ENCODE results near the gene TMEM41A. TPM values are rescaled to one million over a fixed set of nuclear protein-coding genes. Genes with fewer than 3 reads are reported as not detected.
"Not testable (repeated sequence)": the region's sequence is repeated elsewhere in the genome, so short reads cannot be mapped to it uniquely, and the experiment has no call there.

The TMEM41A gene
- total RNA-seq, 1 experiment from 2014 or later: 37.2 TPM

- intact Hi-C loops (cut with micrococcal nuclease; ENCODE audit: unreplicated experiment): no loop called here
- Histone ChIP-seq H2AFZ (no peak overlapping the region), H3K4me1 (replicated peaks; ENCODE audit: insufficient read depth) (no peaks in the 10 kb centered on the region), H3K4me3 (no peak overlapping the region), H3K79me2 (ENCODE audit: low read depth) (no peaks in the 10 kb centered on the region), H4K20me1 (ENCODE audit: insufficient read depth) (no peaks in the 10 kb centered on the region), H3K9me2 (ENCODE audit: insufficient read depth) (no peaks in the 10 kb centered on the region), H3K36me3 (ENCODE audit: low read depth) (peaks cover 4% of the 10 kb centered on the region; the same call in 1 of the 2 replicates), H3K4me2 (no peak overlapping the region), H3K27me3 (ENCODE audit: insufficient read depth, low read depth) (no peaks in the 10 kb centered on the region), H3K27ac (no peak overlapping the region), H3K9me3 (ENCODE audit: insufficient read depth, low read depth) (no peaks in the 10 kb centered on the region), H3F3A (ENCODE audit: insufficient read depth, low read depth) (no peaks in the 10 kb centered on the region)
- BruUV-seq (replicated peaks): no TSS peak
- ChIA-PET CTCF (interaction anchor here (0.6 kb wide), 1 partner anchor 57 kb away, joined by 3 read pairs; no protein-coding TSS in a partner anchor), POLR2A (ENCODE audit: unreplicated experiment) (interaction anchor here (0.8 kb wide), 1 partner anchor 267 kb away, joined by 17 read pairs; no protein-coding TSS in a partner anchor)
- no peak for DNase-seq
- TF ChIP-seq, protein P1, sequence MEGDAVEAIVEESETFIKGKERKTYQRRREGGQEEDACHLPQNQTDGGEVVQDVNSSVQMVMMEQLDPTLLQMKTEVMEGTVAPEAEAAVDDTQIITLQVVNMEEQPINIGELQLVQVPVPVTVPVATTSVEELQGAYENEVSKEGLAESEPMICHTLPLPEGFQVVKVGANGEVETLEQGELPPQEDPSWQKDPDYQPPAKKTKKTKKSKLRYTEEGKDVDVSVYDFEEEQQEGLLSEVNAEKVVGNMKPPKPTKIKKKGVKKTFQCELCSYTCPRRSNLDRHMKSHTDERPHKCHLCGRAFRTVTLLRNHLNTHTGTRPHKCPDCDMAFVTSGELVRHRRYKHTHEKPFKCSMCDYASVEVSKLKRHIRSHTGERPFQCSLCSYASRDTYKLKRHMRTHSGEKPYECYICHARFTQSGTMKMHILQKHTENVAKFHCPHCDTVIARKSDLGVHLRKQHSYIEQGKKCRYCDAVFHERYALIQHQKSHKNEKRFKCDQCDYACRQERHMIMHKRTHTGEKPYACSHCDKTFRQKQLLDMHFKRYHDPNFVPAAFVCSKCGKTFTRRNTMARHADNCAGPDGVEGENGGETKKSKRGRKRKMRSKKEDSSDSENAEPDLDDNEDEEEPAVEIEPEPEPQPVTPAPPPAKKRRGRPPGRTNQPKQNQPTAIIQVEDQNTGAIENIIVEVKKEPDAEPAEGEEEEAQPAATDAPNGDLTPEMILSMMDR (conservative IDR thresholded peaks at IDR 0.05): no peak
- no peak for TF ChIP-seq EZH2 (IDR thresholded peaks at IDR 0.05; ENCODE audit: low read depth)
These were observed 19.4 kb downstream of the TMEM41A start for GRCh38 chr3:185479373-185479945.

- intact Hi-C loops (cut with micrococcal nuclease; ENCODE audit: unreplicated experiment): no loop called here
These were observed 21.5 kb downstream of the TMEM41A start for GRCh38 chr3:185477316-185477715.

DNA sequence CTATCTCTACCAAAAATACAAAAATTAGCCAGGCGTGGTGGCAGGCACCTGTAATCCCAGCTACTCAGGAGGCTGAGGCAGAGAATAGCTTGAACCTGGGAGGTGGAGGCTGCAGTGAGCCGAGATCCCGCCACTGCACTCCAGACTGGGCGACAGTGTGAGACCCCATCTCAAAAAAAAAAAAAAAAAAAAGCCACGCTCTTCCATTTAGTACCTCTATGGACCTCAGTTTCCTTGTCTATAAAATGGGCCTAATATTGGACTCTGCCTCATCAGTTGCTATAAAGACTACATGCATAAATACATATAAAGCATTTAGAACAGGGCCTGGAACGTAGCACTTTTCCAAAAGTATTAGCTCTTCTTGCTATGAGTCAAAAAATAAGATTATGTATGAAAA, 23.9 kb downstream of the TMEM41A start:
- H4K20me1 ChIP-seq (ENCODE audit: insufficient read depth); H3K27me3 ChIP-seq (ENCODE audit: insufficient read depth, low read depth); H3K27ac ChIP-seq; CTCF ChIA-PET; H3F3A ChIP-seq (ENCODE audit: insufficient read depth, low read depth); H3K9me2 ChIP-seq (ENCODE audit: insufficient read depth); H3K4me1 ChIP-seq (replicated peaks; ENCODE audit: insufficient read depth); H2AFZ ChIP-seq; DNase-seq; H3K79me2 ChIP-seq (ENCODE audit: low read depth); H3K36me3 ChIP-seq (ENCODE audit: low read depth); BruUV-seq (replicated peaks); H3K4me2 ChIP-seq; H3K4me3 ChIP-seq; H3K9me3 ChIP-seq (ENCODE audit: insufficient read depth, low read depth); intact Hi-C loops (cut with micrococcal nuclease; ENCODE audit: unreplicated experiment): not testable (repeated sequence)
- POLR2A ChIA-PET (ENCODE audit: unreplicated experiment): interaction anchor here (0.6 kb wide), 1 partner anchor 349 kb away, joined by 7 read pairs; no protein-coding TSS in a partner anchor

More at GRCh38 chr3:185477316-185477715, 21.5 kb downstream of the TMEM41A start:
- no peaks in the 10 kb centered on the region for H3K4me1 ChIP-seq (replicated peaks; ENCODE audit: insufficient read depth)
- H3K27ac ChIP-seq: no peak overlapping the region
- H3K79me2 ChIP-seq (ENCODE audit: low read depth): no peaks in the 10 kb centered on the region
- H3K27me3 ChIP-seq (ENCODE audit: insufficient read depth, low read depth): no peaks in the 10 kb centered on the region
- POLR2A ChIA-PET (ENCODE audit: unreplicated experiment): no interaction called here
- BruUV-seq (replicated peaks): no TSS peak
- DNase-seq: no peak
- no peaks in the 10 kb centered on the region for H3K36me3 ChIP-seq (ENCODE audit: low read depth)
- no peaks in the 10 kb centered on the region for H3K9me3 ChIP-seq (ENCODE audit: insufficient read depth, low read depth)
- no peaks in the 10 kb centered on the region for H3K9me2 ChIP-seq (ENCODE audit: insufficient read depth)
- H3K4me3 ChIP-seq: no peak overlapping the region
- H3F3A ChIP-seq (ENCODE audit: insufficient read depth, low read depth): no peaks in the 10 kb centered on the region
- CTCF ChIA-PET: no interaction called here
- no peak overlapping the region for H3K4me2 ChIP-seq
- H4K20me1 ChIP-seq (ENCODE audit: insufficient read depth): no peaks in the 10 kb centered on the region
- TF ChIP-seq EZH2 (IDR thresholded peaks at IDR 0.05; ENCODE audit: low read depth): no peak
- TF ChIP-seq, protein P1 (conservative IDR thresholded peaks at IDR 0.05): no peak
- H2AFZ ChIP-seq: no peak overlapping the region

Measured in PC-9 (cell line).